HepG2 (cell line): Measurements from ENCODE around the gene KTI12. TPM values are rescaled to one million over a fixed set of nuclear protein-coding genes. Genes with fewer than 3 reads are reported as not detected.
A peak's percentile ranks its signal among the peaks of the same experiment; 100 is the strongest.

Source experiments
- ARID2 ChIP-seq: sonication (generic); formaldehyde crosslinking; IDR thresholded peaks from 2 replicates; pipeline ENCODE4 v1.8.1; 2022; ENCODE audit warnings: mild to moderate bottlenecking, missing genetic modification reagents, borderline replicate concordance
- ATAD3A ChIP-seq: sonication (generic); formaldehyde crosslinking; IDR thresholded peaks from 2 replicates; pipeline ENCODE4 v1.4.0; 2020; ENCODE audit warnings: missing genetic modification reagents
- ATRX ChIP-seq: sonication (generic); formaldehyde crosslinking; IDR thresholded peaks from 2 replicates; pipeline ENCODE4 v1.4.0; 2020; ENCODE audit warnings: missing genetic modification reagents, borderline replicate concordance
- FOXO1 ChIP-seq: sonication (generic); formaldehyde crosslinking; IDR thresholded peaks from 2 replicates; pipeline ENCODE4 v1.4.0; 2020; ENCODE audit warnings: missing genetic modification reagents
- GATAD1 ChIP-seq: IDR thresholded peaks from 2 replicates; pipeline ENCODE4 v1.6.1; 2016; ENCODE audit warnings: missing genetic modification reagents, missing compliant biosample characterization
- GLI4 ChIP-seq: sonication (generic); formaldehyde crosslinking; IDR thresholded peaks from 2 replicates; pipeline ENCODE4 v1.5.1; 2020; ENCODE audit warnings: missing genetic modification reagents, mild to moderate bottlenecking, moderate library complexity, borderline replicate concordance
- HES4 ChIP-seq: sonication (generic); formaldehyde crosslinking; IDR thresholded peaks from 2 replicates; pipeline ENCODE4 v1.9.0; 2021; ENCODE audit warnings: mild to moderate bottlenecking, missing genetic modification reagents, borderline replicate concordance
- HMG20A ChIP-seq: IDR thresholded peaks from 2 replicates; pipeline ENCODE4 v1.6.1; 2016; ENCODE audit warnings: borderline replicate concordance
- KMT2A ChIP-seq: sonication (generic); formaldehyde crosslinking; IDR thresholded peaks from 2 replicates; pipeline ENCODE4 v1.4.0; 2020; ENCODE audit warnings: missing genetic modification reagents
- MAF1 ChIP-seq: sonication (generic); formaldehyde crosslinking; IDR thresholded peaks from 2 replicates; pipeline ENCODE4 v1.5.0; 2020; ENCODE audit warnings: missing genetic modification reagents, borderline replicate concordance
- MEIS2 ChIP-seq: sonication (generic); formaldehyde crosslinking; IDR thresholded peaks from 2 replicates; pipeline ENCODE4 v1.9.0; 2021; ENCODE audit warnings: mild to moderate bottlenecking, missing genetic modification reagents
- PHF21A ChIP-seq: sonication (generic); formaldehyde crosslinking; IDR thresholded peaks from 2 replicates; pipeline ENCODE4 v1.5.0; 2020; ENCODE audit warnings: mild to moderate bottlenecking, missing genetic modification reagents
- ZBTB26 ChIP-seq: IDR thresholded peaks from 2 replicates; pipeline ENCODE4 v1.6.1; 2016; ENCODE audit warnings: missing compliant biosample characterization, missing genetic modification reagents, borderline replicate concordance
- ZBTB42 ChIP-seq: sonication (generic); formaldehyde crosslinking; IDR thresholded peaks from 2 replicates; pipeline ENCODE4 v1.5.0; 2020; ENCODE audit warnings: mild to moderate bottlenecking, missing genetic modification reagents
- ZFP1 ChIP-seq: IDR thresholded peaks from 2 replicates; pipeline ENCODE4 v1.6.1; 2016
- ZFX ChIP-seq: sonication (generic); formaldehyde crosslinking; IDR thresholded peaks from 2 replicates; pipeline ENCODE4 v1.4.0; 2020; ENCODE audit warnings: mild to moderate bottlenecking, low read depth, missing genetic modification reagents, moderate library complexity
- ZNF274 ChIP-seq: sonication (generic); formaldehyde crosslinking; IDR thresholded peaks from 2 replicates; pipeline ENCODE4 v1.5.1; 2020; ENCODE audit warnings: mild to moderate bottlenecking, missing genetic modification reagents
- ZNF512B ChIP-seq: sonication (generic); formaldehyde crosslinking; IDR thresholded peaks from 2 replicates; pipeline ENCODE4 v1.5.1; 2020; ENCODE audit warnings: missing genetic modification reagents, mild to moderate bottlenecking, borderline replicate concordance
- ZNF562 ChIP-seq: sonication (generic); formaldehyde crosslinking; IDR thresholded peaks from 2 replicates; pipeline ENCODE4 v1.8.0; 2022; ENCODE audit warnings: missing genetic modification reagents, borderline replicate concordance
- ZNF703 ChIP-seq: sonication (generic); formaldehyde crosslinking; IDR thresholded peaks from 2 replicates; pipeline ENCODE4 v1.5.1; 2020; ENCODE audit warnings: missing genetic modification reagents, mild to moderate bottlenecking, moderate library complexity, borderline replicate concordance
- ZNF766 ChIP-seq: sonication (generic); formaldehyde crosslinking; IDR thresholded peaks from 2 replicates; pipeline ENCODE4 v1.5.0; 2020; ENCODE audit warnings: missing genetic modification reagents, borderline replicate concordance
- ZNF841 ChIP-seq: sonication (generic); formaldehyde crosslinking; IDR thresholded peaks from 2 replicates; pipeline ENCODE4 v1.8.1; 2023; ENCODE audit warnings: missing genetic modification reagents, borderline replicate concordance
- polyA plus RNA-seq, 8 experiments: library from polyadenylated mRNA; depleted of rRNA in 3 of 8; stranded (reverse) in 7 of 8; unstranded in 1 of 8; fragments of >200 nt; fragmentation: Illumina TruSeq in 4 of 8; extraction: Trizol in 4 of 8; gene quantifications; 2 replicates each; pipeline versions ENCODE4 v1.2.1 to v1.2.3, GENCODE V29; 2011 to 2016; ENCODE audit warnings: low read depth in 4 of 8, missing spikeins in 1 of 8, mixed read lengths in 1 of 8; ENCODE audit not compliant: insufficient read depth in 1 of 8
- total RNA-seq, 5 experiments: library from RNA; depleted of rRNA; stranded (reverse); fragments of >200 nt; fragmentation: Illumina TruSeq; extraction: Trizol; gene quantifications; 2 replicates each; pipeline ENCODE4 v1.2.3, GENCODE V29; 2016; ENCODE audit warnings: low read depth in 1 of 5
- TF ChIP-seq, protein P1 (sequence below): IDR thresholded peaks from 2 replicates; pipeline ENCODE4 v1.6.1; 2018; ENCODE audit warnings: missing genetic modification reagents, mild to moderate bottlenecking, missing compliant biosample characterization
- TF ChIP-seq, protein P2 (sequence below): sonication (generic); formaldehyde crosslinking; IDR thresholded peaks from 2 replicates; pipeline ENCODE4 v1.4.0; 2020; ENCODE audit warnings: mild to moderate bottlenecking, missing genetic modification reagents

The KTI12 gene
- total and polyA plus RNA-seq, 2 of the 13 experiments (the other 11 are each of a cell fraction or from before 2014, with no cell fraction given), result 7.4 to 10.2 TPM

- TF ChIP-seq ZFX (CRISPR knock-in tag), result peak; percentile 91
- no peak for TF ChIP-seq ZFP1
- TF ChIP-seq MAF1 (CRISPR knock-in tag), result peak; percentile 28; the same call in 1 of the 2 replicates
- no peak for TF ChIP-seq ATAD3A (CRISPR knock-in tag)
- peak; percentile 53; the same call in 1 of the 2 replicates for TF ChIP-seq ZBTB26 (CRISPR knock-in tag)
- no peak for TF ChIP-seq ZNF766
- 0 out of 2 replicates have a peak, but pooled peaks have one; percentile 84 for TF ChIP-seq GLI4
- peak; percentile 93 for TF ChIP-seq KMT2A (CRISPR knock-in tag)
- TF ChIP-seq GATAD1 (CRISPR knock-in tag), result peak; percentile 67
- no peak for TF ChIP-seq ATRX (CRISPR knock-in tag)
- TF ChIP-seq ZNF512B (CRISPR knock-in tag), result no peak
- no peak for TF ChIP-seq ZNF703 (CRISPR knock-in tag)
- 0 out of 2 replicates have a peak, but pooled peaks have one; percentile 49 for TF ChIP-seq MEIS2 (CRISPR knock-in tag)
- TF ChIP-seq PHF21A (CRISPR knock-in tag), result no peak
- TF ChIP-seq, protein P1, sequence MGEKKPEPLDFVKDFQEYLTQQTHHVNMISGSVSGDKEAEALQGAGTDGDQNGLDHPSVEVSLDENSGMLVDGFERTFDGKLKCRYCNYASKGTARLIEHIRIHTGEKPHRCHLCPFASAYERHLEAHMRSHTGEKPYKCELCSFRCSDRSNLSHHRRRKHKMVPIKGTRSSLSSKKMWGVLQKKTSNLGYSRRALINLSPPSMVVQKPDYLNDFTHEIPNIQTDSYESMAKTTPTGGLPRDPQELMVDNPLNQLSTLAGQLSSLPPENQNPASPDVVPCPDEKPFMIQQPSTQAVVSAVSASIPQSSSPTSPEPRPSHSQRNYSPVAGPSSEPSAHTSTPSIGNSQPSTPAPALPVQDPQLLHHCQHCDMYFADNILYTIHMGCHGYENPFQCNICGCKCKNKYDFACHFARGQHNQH (CRISPR knock-in tag), result peak; percentile 81
- TF ChIP-seq, protein P2, sequence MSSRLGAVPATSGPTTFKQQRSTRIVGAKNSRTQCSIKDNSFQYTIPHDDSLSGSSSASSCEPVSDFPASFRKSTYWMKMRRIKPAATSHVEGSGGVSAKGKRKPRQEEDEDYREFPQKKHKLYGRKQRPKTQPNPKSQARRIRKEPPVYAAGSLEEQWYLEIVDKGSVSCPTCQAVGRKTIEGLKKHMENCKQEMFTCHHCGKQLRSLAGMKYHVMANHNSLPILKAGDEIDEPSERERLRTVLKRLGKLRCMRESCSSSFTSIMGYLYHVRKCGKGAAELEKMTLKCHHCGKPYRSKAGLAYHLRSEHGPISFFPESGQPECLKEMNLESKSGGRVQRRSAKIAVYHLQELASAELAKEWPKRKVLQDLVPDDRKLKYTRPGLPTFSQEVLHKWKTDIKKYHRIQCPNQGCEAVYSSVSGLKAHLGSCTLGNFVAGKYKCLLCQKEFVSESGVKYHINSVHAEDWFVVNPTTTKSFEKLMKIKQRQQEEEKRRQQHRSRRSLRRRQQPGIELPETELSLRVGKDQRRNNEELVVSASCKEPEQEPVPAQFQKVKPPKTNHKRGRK (CRISPR knock-in tag), result no peak
- no peak for TF ChIP-seq ZNF841 (CRISPR knock-in tag)
- no peak for TF ChIP-seq ARID2 (CRISPR knock-in tag)
- TF ChIP-seq ZBTB42 (CRISPR knock-in tag), result no peak
- TF ChIP-seq ZNF562, result no peak
- no peak for TF ChIP-seq HMG20A
- 0 out of 2 replicates have a peak, but pooled peaks have one; percentile 43 for TF ChIP-seq HES4
- TF ChIP-seq ZNF274, result no peak
- peak; percentile 42; the same call in 1 of the 2 replicates for TF ChIP-seq FOXO1 (CRISPR knock-in tag)
These were observed 21.7 kb upstream of the KTI12 start, which contains the start of gene TXNDC12 (continued) for GRCh38 chr1:52055066-52055865.
